Liver (tissue), 9 donors: ENCODE data around the gene MARS1. TPM values are rescaled to one million over a fixed set of nuclear protein-coding genes. Genes with fewer than 3 reads are reported as not detected.

Experiments
- DNase-seq: peaks from one replicate; pipeline ENCODE4 v3.0.0-alpha.2; 2017; ENCODE audit warnings: low spot score
- H3K27ac ChIP-seq, 2 donors: one replicate each; pipeline ENCODE4 v1.7.0; 2013; ENCODE audit warnings: inconsistent platforms in 2 of 2, low read length in 2 of 2, control low read depth in 1 of 2, low read depth in 1 of 2, mild to moderate bottlenecking in 1 of 2
- H3K27me3 ChIP-seq, 4 donors: one replicate each; pipeline versions ENCODE4 v1.6.1 to v1.7.0; 2013; ENCODE audit warnings: low read length in 3 of 4, inconsistent platforms in 1 of 4, mild to moderate bottlenecking in 1 of 4, moderate library complexity in 1 of 4; ENCODE audit not compliant: control insufficient read depth in 4 of 4, insufficient read depth in 4 of 4
- H3K36me3 ChIP-seq, 4 donors: one replicate each; pipeline versions ENCODE4 v1.6.1 to v1.7.0; 2013; ENCODE audit warnings: low read length in 3 of 4, mild to moderate bottlenecking in 3 of 4, low read depth in 1 of 4, moderate library complexity in 1 of 4; ENCODE audit not compliant: control insufficient read depth in 4 of 4, insufficient read depth in 3 of 4
- H3K4me1 ChIP-seq, 4 donors: one replicate each; pipeline versions ENCODE4 v1.6.1 to v1.7.0; 2013; ENCODE audit warnings: low read length in 3 of 4, mild to moderate bottlenecking in 3 of 4, moderate library complexity in 1 of 4; ENCODE audit not compliant: control insufficient read depth in 4 of 4, insufficient read depth in 4 of 4
- H3K4me3 ChIP-seq, 3 donors: one replicate each; pipeline versions ENCODE4 v1.6.1 to v1.7.0; 2013; ENCODE audit warnings: low read length in 3 of 3, control low read depth in 1 of 3, low read depth in 1 of 3, mild to moderate bottlenecking in 1 of 3
- H3K9ac ChIP-seq, 2 donors: one replicate each; pipeline ENCODE4 v1.7.0; 2013; ENCODE audit warnings: low read length in 2 of 2, mild to moderate bottlenecking in 2 of 2, moderate library complexity in 2 of 2, control low read depth in 1 of 2, low read depth in 1 of 2
- H3K9me3 ChIP-seq, 4 donors: one replicate each; pipeline versions ENCODE4 v1.6.1 to v1.7.0; 2013; ENCODE audit warnings: low read length in 3 of 4; ENCODE audit not compliant: control insufficient read depth in 4 of 4
- ATF3 ChIP-seq: IDR thresholded peaks from 2 replicates; pipeline ENCODE4 v1.6.1; 2016; ENCODE audit warnings: antibody characterized with exemption
- EGR1 ChIP-seq, 2 donors: IDR thresholded peaks; 2 replicates each; pipeline ENCODE4 v1.6.1; 2016 to 2018; ENCODE audit warnings: antibody characterized with exemption in 2 of 2, low read depth in 2 of 2
- FOXA1 ChIP-seq: IDR thresholded peaks from 2 replicates; pipeline ENCODE4 v1.6.1; 2016; ENCODE audit warnings: antibody characterized with exemption
- FOXA2 ChIP-seq: IDR thresholded peaks from 2 replicates; pipeline ENCODE4 v1.6.1; 2016; ENCODE audit warnings: antibody characterized with exemption
- GABPA ChIP-seq, 2 donors: IDR thresholded peaks in 1 of 2; conservative IDR thresholded peaks in 1 of 2; 2 replicates each; pipeline ENCODE4 v1.6.1; 2016; ENCODE audit warnings: antibody characterized with exemption in 2 of 2, mild to moderate bottlenecking in 1 of 2, moderate library complexity in 1 of 2
- HNF4A ChIP-seq, 2 donors: conservative IDR thresholded peaks; 2 replicates each; pipeline ENCODE4 v1.6.1; 2016; ENCODE audit warnings: antibody characterized with exemption in 2 of 2, mild to moderate bottlenecking in 2 of 2
- HNF4G ChIP-seq: IDR thresholded peaks from 2 replicates; pipeline ENCODE4 v1.6.1; 2016; ENCODE audit warnings: antibody characterized with exemption
- JUND ChIP-seq, 2 donors: IDR thresholded peaks; 2 replicates each; pipeline ENCODE4 v1.6.1; 2016; ENCODE audit warnings: antibody characterized with exemption in 2 of 2
- MAX ChIP-seq: IDR thresholded peaks from 2 replicates; pipeline ENCODE4 v1.6.1; 2016; ENCODE audit warnings: antibody characterized with exemption
- NR2F2 ChIP-seq: IDR thresholded peaks from 2 replicates; pipeline ENCODE4 v1.6.1; 2016; ENCODE audit warnings: antibody characterized with exemption
- RAD21 ChIP-seq, 2 donors: IDR thresholded peaks; 2 replicates each; pipeline ENCODE4 v1.6.1; 2016; ENCODE audit warnings: antibody characterized with exemption in 2 of 2, mild to moderate bottlenecking in 2 of 2
- REST ChIP-seq: IDR thresholded peaks from 2 replicates; pipeline ENCODE4 v1.6.1; 2016; ENCODE audit warnings: antibody characterized with exemption, mild to moderate bottlenecking
- RXRA ChIP-seq, 2 donors: IDR thresholded peaks; 2 replicates each; pipeline ENCODE4 v1.6.1; 2017 to 2018; ENCODE audit warnings: antibody characterized with exemption in 2 of 2, mild to moderate bottlenecking in 1 of 2
- SP1 ChIP-seq: IDR thresholded peaks from 2 replicates; pipeline ENCODE4 v1.6.1; 2018; ENCODE audit warnings: antibody characterized with exemption, mild to moderate bottlenecking
- TAF1 ChIP-seq: conservative IDR thresholded peaks from 2 replicates; pipeline ENCODE4 v1.6.1; 2016; ENCODE audit warnings: antibody characterized with exemption, mild to moderate bottlenecking
- YY1 ChIP-seq: IDR thresholded peaks from 2 replicates; pipeline ENCODE4 v1.6.1; 2016; ENCODE audit warnings: antibody characterized with exemption, mild to moderate bottlenecking
- ZBTB33 ChIP-seq: IDR thresholded peaks from 2 replicates; pipeline ENCODE4 v1.6.1; 2016; ENCODE audit warnings: antibody characterized with exemption
- WGBS: extraction: QIAGEN DNeasy Blood & Tissue Kit; methylation state at CpG from one replicate; pipeline ENCODE4 v1.1.7; 2013; 5-methylcytosine and 5-hydroxymethylcytosine counted together
- polyA plus RNA-seq, 2 donors: library from polyadenylated mRNA; stranded (reverse) in 1 of 2; unstranded in 1 of 2; fragments of 200-250 nt in 1 of 2; fragments of >200 nt in 1 of 2; fragmentation: Nextera tagmentation in 1 of 2; extraction: Ambion mirVana in 1 of 2; gene quantifications; one replicate each; pipeline versions ENCODE4 v1.2.1 to v1.2.3, GENCODE V29; 2013 to 2015
- total RNA-seq, 2 donors: library from RNA; depleted of rRNA; stranded (reverse); fragments of >200 nt; gene quantifications; one replicate each; pipeline ENCODE4 v1.2.3, GENCODE V29; 2014
- TF ChIP-seq, protein P1 (sequence below): fragments of 150-350 bp; IDR thresholded peaks from 2 replicates; pipeline ENCODE4 v1.5.1; 2017; ENCODE audit warnings: improper control_type of control experiment, low read depth, low read length; ENCODE audit not compliant: missing input control
- donor health status: healthy.
- donor health status: healthy.
- donor health status: healthy.
- donor health status: healthy.
- donor health status: healthy.

Gene MARS1
- total and polyA plus RNA-seq, 4 donors: 43.9 to 83.3 (median 56.0) TPM

DNA sequence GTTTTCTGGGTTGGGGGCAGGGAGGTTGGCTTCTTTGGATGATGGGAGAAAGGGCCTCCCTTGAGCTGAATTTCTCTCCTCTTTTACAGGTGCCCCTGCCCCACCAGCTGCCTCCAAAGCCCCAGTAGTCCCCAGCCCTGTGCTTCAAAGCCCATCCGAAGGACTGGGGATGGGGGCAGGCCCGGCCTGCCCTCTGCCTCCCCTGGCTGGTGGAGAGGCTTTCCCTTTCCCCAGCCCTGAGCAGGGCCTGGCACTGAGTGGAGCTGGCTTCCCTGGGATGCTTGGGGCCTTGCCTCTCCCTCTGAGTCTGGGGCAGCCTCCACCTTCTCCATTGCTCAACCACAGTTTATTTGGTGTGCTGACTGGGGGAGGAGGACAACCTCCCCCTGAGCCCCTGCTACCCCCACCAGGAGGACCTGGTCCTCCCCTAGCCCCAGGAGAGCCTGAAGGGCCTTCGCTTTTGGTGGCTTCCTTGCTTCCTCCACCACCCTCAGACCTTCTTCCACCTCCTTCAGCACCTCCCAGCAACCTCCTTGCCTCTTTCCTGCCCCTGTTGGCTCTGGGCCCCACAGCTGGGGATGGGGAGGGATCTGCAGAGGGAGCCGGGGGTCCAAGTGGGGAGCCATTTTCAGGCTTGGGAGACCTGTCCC lies 38.7 kb downstream of the MARS1 start:
- Histone ChIP-seq H3K9me3 (no peaks in the 10 kb centered on the region), H3K9ac (no peak overlapping the region), H3K36me3 (peaks cover 17 to 49% (median 35%) of the 10 kb centered on the region in 4 donors), H3K4me1 (peaks cover 7 to 26% (median 20%) of the 10 kb centered on the region in 4 donors), H3K27ac (no peak overlapping the region), H3K27me3 (no peaks in the 10 kb centered on the region), H3K4me3 (no peak overlapping the region)
- DNase-seq: no peak
- 89% methylated on average over 4 of the region's 4 CpGs for WGBS
- no peak for TF ChIP-seq FOXA1
- TF ChIP-seq, protein P1, sequence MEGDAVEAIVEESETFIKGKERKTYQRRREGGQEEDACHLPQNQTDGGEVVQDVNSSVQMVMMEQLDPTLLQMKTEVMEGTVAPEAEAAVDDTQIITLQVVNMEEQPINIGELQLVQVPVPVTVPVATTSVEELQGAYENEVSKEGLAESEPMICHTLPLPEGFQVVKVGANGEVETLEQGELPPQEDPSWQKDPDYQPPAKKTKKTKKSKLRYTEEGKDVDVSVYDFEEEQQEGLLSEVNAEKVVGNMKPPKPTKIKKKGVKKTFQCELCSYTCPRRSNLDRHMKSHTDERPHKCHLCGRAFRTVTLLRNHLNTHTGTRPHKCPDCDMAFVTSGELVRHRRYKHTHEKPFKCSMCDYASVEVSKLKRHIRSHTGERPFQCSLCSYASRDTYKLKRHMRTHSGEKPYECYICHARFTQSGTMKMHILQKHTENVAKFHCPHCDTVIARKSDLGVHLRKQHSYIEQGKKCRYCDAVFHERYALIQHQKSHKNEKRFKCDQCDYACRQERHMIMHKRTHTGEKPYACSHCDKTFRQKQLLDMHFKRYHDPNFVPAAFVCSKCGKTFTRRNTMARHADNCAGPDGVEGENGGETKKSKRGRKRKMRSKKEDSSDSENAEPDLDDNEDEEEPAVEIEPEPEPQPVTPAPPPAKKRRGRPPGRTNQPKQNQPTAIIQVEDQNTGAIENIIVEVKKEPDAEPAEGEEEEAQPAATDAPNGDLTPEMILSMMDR: no peak
- no peak for TF ChIP-seq NR2F2
- TF ChIP-seq JUND (IDR thresholded peaks at IDR 0.05): no peak
- no peak for TF ChIP-seq HNF4A (conservative IDR thresholded peaks at IDR 0.05)
- TF ChIP-seq REST: no peak

DNA sequence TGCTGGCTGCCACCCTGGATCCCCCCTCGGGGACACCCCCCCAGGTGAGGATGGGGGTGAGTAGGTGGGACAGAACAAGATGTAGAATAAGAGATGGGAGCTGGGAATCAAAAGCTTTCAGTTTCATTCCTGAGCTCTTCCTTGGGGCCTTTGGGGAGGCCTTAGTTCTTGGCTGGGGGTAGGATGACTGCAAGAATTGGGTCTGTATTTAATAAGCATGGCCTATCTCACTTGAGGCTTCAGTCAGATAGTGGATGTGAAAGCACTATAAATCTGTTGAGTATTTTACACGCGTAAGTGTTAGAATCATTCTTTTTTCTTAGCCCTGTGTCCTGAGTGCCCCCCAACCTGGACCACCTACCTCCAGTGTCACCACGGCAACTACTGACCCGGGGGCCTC lies 39.3 kb downstream of the MARS1 start:
- TF ChIP-seq TAF1 (no peak), FOXA2 (no peak), NR2F2 (no peak), RXRA (IDR thresholded peaks at IDR 0.05) (no peak), YY1 (no peak), GABPA (IDR thresholded peaks at IDR 0.05 in 1 of 2, conservative IDR thresholded peaks at IDR 0.05 in 1 of 2) (no peak), ZBTB33 (no peak), HNF4G (no peak), JUND (IDR thresholded peaks at IDR 0.05) (no peak), MAX (no peak), HNF4A (conservative IDR thresholded peaks at IDR 0.05) (no peak), REST (no peak), ATF3 (no peak), SP1 (no peak), FOXA1 (no peak), RAD21 (IDR thresholded peaks at IDR 0.05) (no peak), EGR1 (IDR thresholded peaks at IDR 0.05; ENCODE audit: low read depth in 2 of 2) (no peak)
- TF ChIP-seq, protein P1: no peak
- no peak overlapping the region for H3K9ac ChIP-seq
- H3K9me3 ChIP-seq: no peaks in the 10 kb centered on the region
- H3K27ac ChIP-seq: no peak overlapping the region
- no peak for DNase-seq
- peaks cover 17 to 55% (median 38%) of the 10 kb centered on the region in 4 donors for H3K36me3 ChIP-seq
- peaks cover 7 to 20% (median 17%) of the 10 kb centered on the region in 4 donors for H3K4me1 ChIP-seq
- no peaks in the 10 kb centered on the region for H3K27me3 ChIP-seq
- WGBS: 87% methylated on average over 5 of the region's 5 CpGs
- H3K4me3 ChIP-seq: no peak overlapping the region
